ENCODE measurements around the gene SDCBP2. TPM values are rescaled to one million over a fixed set of nuclear protein-coding genes. Genes with fewer than 3 reads are reported as not detected.

The SDCBP2 gene
- total and polyA plus RNA-seq, 2 donors (not counting 1 experiment from before 2014, with no cell fraction given) = 1.2 to 1.3 TPM

DNA sequence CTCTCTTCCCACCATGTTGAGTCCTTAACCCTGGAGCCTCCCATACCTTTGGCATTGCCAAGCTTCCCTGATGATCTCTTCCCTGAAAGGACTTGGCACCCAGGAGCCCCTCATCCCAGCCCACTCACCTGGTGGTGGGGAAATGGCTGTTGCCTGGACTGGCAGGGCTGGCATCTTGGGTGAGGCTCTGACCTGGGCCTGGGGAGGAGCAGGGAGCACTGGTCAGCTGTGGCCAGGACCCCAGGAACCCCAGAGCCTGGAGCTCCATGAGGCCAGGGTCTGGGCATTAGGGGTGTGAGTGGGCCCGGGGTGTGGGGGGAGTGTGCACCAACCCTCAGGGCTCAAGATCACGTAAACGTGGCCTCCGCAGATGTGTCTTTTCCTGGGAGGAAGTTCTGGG is 9.5 kb downstream of the SDCBP2 start:
- POLR2A ChIA-PET = no interaction called here

GRCh38 chr20:1319051-1319450 is 9.9 kb downstream of the SDCBP2 start:
- no peaks in the 10 kb centered on the region for H3K79me2 ChIP-seq (ENCODE audit: control insufficient read depth, insufficient read depth, low read length)
- no peaks in the 10 kb centered on the region for H3K4me1 Mint-ChIP-seq
- WGBS (ENCODE audit: insufficient coverage) = no CpG with 5 or more reads among the region's 4 CpGs
- H3K4me3 ChIP-seq (ENCODE audit: control extremely low read depth in 1 of 5, extremely low read depth in 1 of 5, insufficient read depth in 1 of 5, low read depth in 2 of 5, low read length in 4 of 5) = no peak overlapping the region
- intact Hi-C loops (cut with micrococcal nuclease) = no loop called here
- no peak for DNase-seq
- H3K4me2 ChIP-seq (replicated peaks; ENCODE audit: low read depth, low read length, poor library complexity, severe bottlenecking) = no peak overlapping the region
- ChIA-PET POLR2A (no interaction called here), CTCF (interaction anchor here (1.2 to 1.4 kb wide), 2 partner anchors 118 to 120 kb away, joined by 4 read pairs; no protein-coding TSS in a partner anchor)
- H3K9ac ChIP-seq (ENCODE audit: low read length) = no peak overlapping the region
- H3K36me3 ChIP-seq (replicated peaks in 1 of 2; ENCODE audit: control extremely low read depth in 1 of 2, control insufficient read depth in 1 of 2, extremely low read depth in 1 of 2, insufficient read depth in 2 of 2, low read length in 1 of 2) = no peaks in the 10 kb centered on the region
- H2AFZ ChIP-seq (ENCODE audit: insufficient read depth, low read depth, low read length, poor library complexity, severe bottlenecking) = no peak overlapping the region
- TF ChIP-seq CTCF (IDR thresholded peaks at IDR 0.05) = no peak
- no peak for TF ChIP-seq EZH2 (IDR thresholded peaks at IDR 0.05; ENCODE audit: borderline replicate concordance, insufficient read depth, low read depth, low read length, poor library complexity, severe bottlenecking)
- H3K27ac Mint-ChIP-seq = no peak overlapping the region
- no peak for ATAC-seq (ENCODE audit: low read depth)
- H3K4me3 Mint-ChIP-seq = no peak overlapping the region
- no peaks in the 10 kb centered on the region for H3K9me3 Mint-ChIP-seq (ENCODE audit: insufficient read depth)
- no peaks in the 10 kb centered on the region for H3K4me1 ChIP-seq (ENCODE audit: control insufficient read depth in 2 of 2, insufficient read depth in 2 of 2, low read length in 2 of 2)
- peaks cover 4% of the 10 kb centered on the region for H3K27me3 Mint-ChIP-seq
- no peaks in the 10 kb centered on the region for H3K27me3 ChIP-seq (replicated peaks in 1 of 4; ENCODE audit: control extremely low read depth in 1 of 4, control insufficient read depth in 3 of 4, insufficient read depth in 4 of 4, low read length in 3 of 4)
- H4K20me1 ChIP-seq (ENCODE audit: control insufficient read depth, insufficient read depth, low read length, poor library complexity, severe bottlenecking) = no peaks in the 10 kb centered on the region
- H3K9me3 ChIP-seq (ENCODE audit: control extremely low read depth in 1 of 3, control insufficient read depth in 2 of 3, insufficient read depth in 1 of 3, low read length in 2 of 3) = no peaks in the 10 kb centered on the region
- no peak overlapping the region for H3K27ac ChIP-seq (ENCODE audit: low read length in 2 of 2)

More for the DNA sequence above, 9.5 kb downstream of the SDCBP2 start:
- H3K79me2 ChIP-seq (ENCODE audit: control insufficient read depth, insufficient read depth, low read length) = no peaks in the 10 kb centered on the region
- Mint-ChIP-seq H3K4me1 (no peaks in the 10 kb centered on the region), H3K27me3 (peaks cover 4% of the 10 kb centered on the region), H3K4me3 (no peak overlapping the region), H3K27ac (no peak overlapping the region), H3K9me3 (ENCODE audit: insufficient read depth) (no peaks in the 10 kb centered on the region)
- CTCF ChIA-PET = interaction anchor here (1.2 to 1.4 kb wide), 2 partner anchors 118 to 120 kb away, joined by 4 read pairs; no protein-coding TSS in a partner anchor
- H2AFZ ChIP-seq (ENCODE audit: insufficient read depth, low read depth, low read length, poor library complexity, severe bottlenecking) = no peak overlapping the region
- no peak overlapping the region for H3K4me2 ChIP-seq (replicated peaks; ENCODE audit: low read depth, low read length, poor library complexity, severe bottlenecking)
- no peak overlapping the region for H3K27ac ChIP-seq (ENCODE audit: low read length in 2 of 2)
- DNase-seq (no peak), ATAC-seq (ENCODE audit: low read depth) (no peak)
- H3K9me3 ChIP-seq (ENCODE audit: control extremely low read depth in 1 of 3, control insufficient read depth in 2 of 3, insufficient read depth in 1 of 3, low read length in 2 of 3) = no peaks in the 10 kb centered on the region
- H3K4me3 ChIP-seq (ENCODE audit: control extremely low read depth in 1 of 5, extremely low read depth in 1 of 5, insufficient read depth in 1 of 5, low read depth in 2 of 5, low read length in 4 of 5) = no peak overlapping the region
- no peaks in the 10 kb centered on the region for H3K27me3 ChIP-seq (replicated peaks in 1 of 4; ENCODE audit: control extremely low read depth in 1 of 4, control insufficient read depth in 3 of 4, insufficient read depth in 4 of 4, low read length in 3 of 4)
- H4K20me1 ChIP-seq (ENCODE audit: control insufficient read depth, insufficient read depth, low read length, poor library complexity, severe bottlenecking) = no peaks in the 10 kb centered on the region
- no peak overlapping the region for H3K9ac ChIP-seq (ENCODE audit: low read length)
- H3K36me3 ChIP-seq (replicated peaks in 1 of 2; ENCODE audit: control extremely low read depth in 1 of 2, control insufficient read depth in 1 of 2, extremely low read depth in 1 of 2, insufficient read depth in 2 of 2, low read length in 1 of 2) = no peaks in the 10 kb centered on the region
- 81% methylated on average over 3 of the region's 4 CpGs for WGBS (ENCODE audit: insufficient coverage)
- TF ChIP-seq CTCF (IDR thresholded peaks at IDR 0.05) = no peak
- intact Hi-C loops (cut with micrococcal nuclease) = no loop called here
- H3K4me1 ChIP-seq (ENCODE audit: control insufficient read depth in 2 of 2, insufficient read depth in 2 of 2, low read length in 2 of 2) = peaks cover 2% of the 10 kb centered on the region in 2 donors
